HG03139 (cell line): ENCODE data around the gene TYW3.
"Not testable (repeated sequence)": the region's sequence is repeated elsewhere in the genome, so short reads cannot be mapped to it uniquely, and the experiment has no call there.

Experiments used
- ATAC-seq: cut with Tn5 transposase; IDR thresholded peaks from one replicate; pipeline ENCODE4 v1.9.1; 2021; ENCODE audit not compliant: unreplicated experiment

The TYW3 gene

GRCh38 chr1:74731399-74732052, 1.4 kb upstream of the TYW3 start:
- peak; percentile 24 for ATAC-seq

DNA sequence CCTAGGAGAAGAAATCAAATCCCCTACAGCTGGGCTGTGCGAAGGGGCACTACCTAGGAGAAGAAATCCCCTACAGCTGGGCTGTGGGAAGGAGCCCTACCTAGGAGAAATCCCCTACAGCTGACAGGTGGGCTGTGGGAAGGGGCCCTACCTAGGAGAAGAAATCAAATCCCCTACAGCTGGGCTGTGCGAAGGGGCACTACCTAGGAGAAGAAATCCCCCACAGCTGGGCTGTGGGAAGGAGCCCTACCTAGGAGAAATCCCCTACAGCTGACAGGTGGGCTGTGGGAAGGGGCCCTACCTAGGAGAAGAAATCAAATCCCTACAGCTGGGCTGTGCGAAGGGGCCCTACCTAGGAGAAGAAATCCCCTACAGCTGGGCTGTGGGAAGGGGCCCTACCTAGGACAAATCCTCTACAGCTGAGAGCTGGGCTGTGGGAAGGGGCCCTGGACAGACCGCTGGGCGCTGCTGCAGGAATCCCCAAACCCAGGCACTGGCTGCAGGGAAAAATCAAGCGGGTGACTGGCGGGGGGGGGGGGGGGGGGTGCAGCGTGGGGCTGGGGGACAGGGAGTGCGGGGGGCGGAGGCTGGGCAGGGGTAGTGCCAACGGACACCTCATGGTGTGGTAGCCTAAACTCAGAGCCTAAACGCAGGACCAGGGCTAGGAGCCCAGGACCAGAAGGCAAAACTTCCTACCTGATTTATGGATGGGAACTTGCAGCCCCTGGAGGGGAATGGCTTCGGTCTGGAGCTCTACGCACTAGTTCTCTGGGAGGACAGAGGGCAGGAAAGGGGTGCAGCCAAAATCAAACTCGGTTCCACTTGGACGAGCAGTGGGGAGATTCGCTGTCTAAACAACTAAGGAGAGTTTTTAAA, 643 bp upstream of the TYW3 start:
- ATAC-seq = peak; percentile 7

- ATAC-seq = peak; percentile 53
Observed at GRCh38 chr1:74733604-74734484, 892 bp downstream of the TYW3 start.

GRCh38 chr1:74737333-74737732, 4.4 kb downstream of the TYW3 start:
- no peak for ATAC-seq

DNA sequence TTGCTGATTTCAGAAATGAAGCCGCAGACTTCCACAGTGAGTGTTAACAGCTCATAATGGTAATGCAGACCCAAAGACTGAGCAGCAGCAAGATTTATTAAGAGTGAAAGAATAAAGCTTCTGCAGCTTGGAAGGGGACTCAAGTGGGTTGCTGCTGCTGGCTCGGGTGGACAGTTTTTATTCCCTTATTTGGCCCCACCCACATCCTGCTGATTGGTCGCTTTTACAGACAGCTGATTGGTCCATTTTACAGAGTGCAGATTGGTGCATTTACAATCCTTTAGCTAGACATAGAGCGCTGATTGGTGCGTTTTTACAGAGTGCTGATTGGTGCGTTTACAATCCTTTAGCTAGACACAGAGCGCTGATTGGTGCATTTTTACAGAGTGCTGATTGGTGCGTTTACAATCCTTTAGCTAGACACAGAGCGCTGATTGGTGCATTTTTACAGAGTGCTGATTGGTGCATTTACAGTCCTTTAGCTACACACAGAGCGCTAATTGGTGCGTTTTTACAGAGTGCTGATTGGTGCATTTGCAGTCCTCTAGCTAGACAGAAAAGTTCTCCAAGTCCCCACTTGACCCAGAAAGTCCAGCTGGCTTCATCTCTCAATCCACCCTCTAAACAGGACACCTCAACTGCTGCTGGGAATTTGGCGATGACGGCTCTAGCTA, 7.5 kb downstream of the TYW3 start:
- ATAC-seq = not testable (repeated sequence)

- not testable (repeated sequence) for ATAC-seq
Observed at GRCh38 chr1:74745247-74745646, 12.3 kb downstream of the TYW3 start.

DNA sequence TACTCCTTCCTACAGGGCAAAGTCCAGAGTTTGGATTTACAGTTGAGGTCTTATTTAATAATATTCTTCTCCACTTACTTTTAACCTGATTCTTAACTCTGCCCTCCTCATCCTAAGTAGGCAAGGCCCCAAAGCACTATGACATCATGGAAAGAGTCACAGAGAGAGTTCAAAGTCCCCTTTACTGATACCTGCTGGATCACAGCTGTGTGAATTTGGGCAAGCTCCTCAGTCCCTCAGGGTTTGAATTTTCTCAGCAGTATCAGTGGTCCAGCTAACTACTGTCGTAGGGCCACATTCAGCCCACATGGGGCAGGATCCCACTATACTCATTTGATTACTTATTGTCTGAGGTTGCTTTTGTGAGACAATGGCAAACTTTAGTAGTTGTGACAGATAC, 16.0 kb downstream of the TYW3 start:
- no peak for ATAC-seq

DNA sequence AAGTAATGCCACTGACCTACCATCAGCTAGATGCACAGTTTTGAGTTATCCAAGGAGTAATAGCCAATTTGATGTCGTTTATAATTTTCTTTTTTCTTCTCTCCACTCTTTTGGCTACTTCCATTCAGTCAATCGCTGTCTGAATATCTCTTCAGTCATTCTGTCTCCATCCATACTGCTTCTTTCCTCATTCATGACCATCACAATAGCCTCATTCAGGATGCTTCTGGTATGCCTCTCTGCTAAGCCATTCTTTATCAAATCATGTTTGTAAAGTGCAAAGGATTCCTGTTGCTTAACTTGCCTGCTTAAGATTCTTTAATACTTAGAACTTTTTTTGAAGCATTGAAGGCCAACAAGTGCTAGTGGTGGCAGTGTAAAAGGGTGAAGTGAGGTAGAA, 20.2 kb downstream of the TYW3 start:
- ATAC-seq = no peak

DNA sequence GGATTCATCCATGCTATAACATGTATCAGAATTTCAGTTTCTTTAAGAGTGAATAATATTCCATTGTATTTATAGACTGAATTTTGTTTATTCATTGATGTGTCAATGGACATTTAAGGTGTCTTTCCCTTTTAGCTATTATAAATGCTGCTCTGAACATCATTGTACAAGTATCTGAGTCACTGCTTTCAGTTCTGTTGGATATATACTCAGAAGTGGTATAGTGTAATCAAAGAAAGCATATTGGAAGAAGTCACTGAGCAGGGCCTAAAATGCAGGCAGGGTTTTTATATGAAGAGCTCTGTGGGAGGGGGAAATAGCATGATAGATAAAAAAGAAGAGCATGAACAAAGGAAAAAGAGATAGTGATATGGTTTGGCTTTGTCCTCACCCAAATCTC, 22.5 kb downstream of the TYW3 start:
- no peak for ATAC-seq

- not testable (repeated sequence) for ATAC-seq
Observed at GRCh38 chr1:74756650-74757049, 23.7 kb downstream of the TYW3 start.

- no peak for ATAC-seq
Observed at GRCh38 chr1:74763807-74764206, 30.9 kb downstream of the TYW3 start.

GRCh38 chr1:74766579-74766978, 33.6 kb downstream of the TYW3 start:
- no peak for ATAC-seq

- no peak for ATAC-seq
Observed at GRCh38 chr1:74767490-74767889, 34.5 kb downstream of the TYW3 start.

- peak; percentile 84 for ATAC-seq
Observed at GRCh38 chr1:74771913-74772515, 39.1 kb downstream of the TYW3 start.

GRCh38 chr1:74772945-74773344, 40.0 kb downstream of the TYW3 start:
- no peak for ATAC-seq

DNA sequence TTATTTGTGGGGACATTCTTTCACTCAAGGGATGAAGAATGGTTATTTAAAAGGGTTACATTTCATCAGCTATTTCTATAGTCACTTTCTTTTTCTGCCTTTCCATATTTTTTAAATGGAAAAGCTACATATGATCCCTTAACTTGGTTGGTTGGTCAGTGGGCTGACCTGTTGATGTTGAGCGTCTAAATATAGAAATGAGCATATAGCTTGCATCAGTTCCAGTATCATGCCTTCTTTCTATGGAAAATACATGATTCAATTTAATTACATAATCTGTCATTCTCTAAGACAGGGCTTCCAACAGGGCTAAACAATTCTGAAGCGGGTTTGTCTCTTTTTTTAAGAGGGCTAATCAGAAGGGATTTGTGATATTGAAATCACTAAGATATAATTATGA, 40.6 kb downstream of the TYW3 start:
- ATAC-seq = no peak

GRCh38 chr1:74775735-74776134, 42.8 kb downstream of the TYW3 start:
- no peak for ATAC-seq

DNA sequence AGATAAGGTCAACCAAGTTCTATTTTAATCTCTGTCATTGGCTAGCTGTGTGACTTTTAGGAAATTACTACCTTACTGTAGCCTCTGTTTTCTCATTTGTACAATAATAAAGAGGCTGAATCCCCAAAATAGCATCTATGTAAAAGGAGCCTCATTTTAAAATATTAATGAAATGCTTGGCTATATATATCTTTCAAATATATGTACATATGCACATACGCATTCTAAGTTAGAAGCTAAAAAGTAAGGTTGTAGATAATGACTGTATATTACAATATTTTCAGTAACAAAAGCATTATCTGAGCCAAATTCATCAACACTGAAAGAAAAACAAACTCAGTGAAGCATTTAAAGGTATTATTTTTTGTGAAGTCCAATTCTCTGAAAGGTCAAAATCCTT, 44.6 kb downstream of the TYW3 start:
- no peak for ATAC-seq

DNA sequence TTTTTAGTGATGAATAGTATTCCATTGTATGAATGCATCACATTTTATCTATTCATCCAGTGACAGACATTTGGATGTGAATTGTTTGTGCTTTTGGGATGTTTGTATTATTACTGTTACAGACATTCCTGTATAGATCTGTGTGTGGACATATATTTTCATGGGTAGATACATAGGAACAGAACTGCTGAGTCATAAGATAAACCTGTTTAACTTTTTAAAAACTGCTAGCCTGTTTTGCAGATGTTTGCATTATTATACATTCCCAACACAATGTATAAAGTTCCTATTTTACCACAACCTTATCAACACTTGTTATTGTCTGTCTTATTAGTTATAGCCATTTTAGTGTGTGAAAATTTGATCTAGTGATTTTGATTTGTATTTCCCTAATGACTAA, 46.8 kb downstream of the TYW3 start:
- no peak for ATAC-seq

GRCh38 chr1:74780594-74780993, 47.6 kb downstream of the TYW3 start:
- no peak for ATAC-seq
